Lung (tissue), 12 donors: ENCODE data around the gene LHX2. TPM values are rescaled to one million over a fixed set of nuclear protein-coding genes. Genes with fewer than 3 reads are reported as not detected.

Source experiments
- ATAC-seq: fragments of 200-7000 bp; cut with Tn5 transposase; one replicate; pipeline ENCODE4 v1.9.1; 2020; ENCODE audit warnings: moderate number of reproducible peaks; ENCODE audit not compliant: insufficient read depth, low FRiP score
- DNase-seq, 3 donors: peaks; one replicate each; pipeline ENCODE4 v3.0.0-alpha.2; 2013 to 2017
- H3K27ac ChIP-seq, 2 donors: one replicate each; pipeline ENCODE4 v1.5.1; 2013; ENCODE audit warnings: mild to moderate bottlenecking in 2 of 2, moderate library complexity in 2 of 2, control low read depth in 1 of 2, inconsistent platforms in 1 of 2, low read depth in 1 of 2, low read length in 1 of 2
- H3K27me3 ChIP-seq, 3 donors: one replicate each; pipeline ENCODE4 v1.5.1; 2013; ENCODE audit warnings: low read length in 2 of 3; ENCODE audit not compliant: control insufficient read depth in 3 of 3, insufficient read depth in 3 of 3
- H3K36me3 ChIP-seq, 4 donors: one replicate each; pipeline ENCODE4 v1.5.1; 2013; ENCODE audit warnings: low read length in 4 of 4, mild to moderate bottlenecking in 1 of 4, moderate library complexity in 1 of 4; ENCODE audit not compliant: control insufficient read depth in 4 of 4, insufficient read depth in 4 of 4
- H3K4me1 ChIP-seq, 5 donors: one replicate each; pipeline ENCODE4 v1.5.1; 2013; ENCODE audit warnings: low read length in 5 of 5, mild to moderate bottlenecking in 2 of 5, moderate library complexity in 1 of 5; ENCODE audit not compliant: control insufficient read depth in 5 of 5, insufficient read depth in 5 of 5
- H3K4me3 ChIP-seq: one replicate; pipeline ENCODE4 v1.5.1; 2013; ENCODE audit warnings: mild to moderate bottlenecking, control low read depth, moderate library complexity
- H3K9ac ChIP-seq, 2 donors: one replicate each; pipeline ENCODE4 v1.5.1; 2013; ENCODE audit warnings: low read length in 2 of 2, control low read depth in 1 of 2; ENCODE audit not compliant: insufficient read depth in 1 of 2
- H3K9me3 ChIP-seq, 4 donors: one replicate each; pipeline ENCODE4 v1.5.1; 2013; ENCODE audit warnings: low read length in 3 of 4, mild to moderate bottlenecking in 1 of 4, moderate library complexity in 1 of 4; ENCODE audit not compliant: control insufficient read depth in 4 of 4, insufficient read depth in 3 of 4
- CTCF ChIP-seq: IDR thresholded peaks from 2 replicates; pipeline ENCODE4 v1.5.1; 2012; ENCODE audit warnings: mild to moderate bottlenecking; ENCODE audit errors: control extremely low read depth, extremely low read depth
- WGBS, 2 donors: extraction: QIAGEN DNeasy Blood & Tissue Kit; methylation state at CpG; one replicate each; pipeline ENCODE4 v1.1.7; 2013; 5-methylcytosine and 5-hydroxymethylcytosine counted together
- polyA plus RNA-seq, 2 donors: library from polyadenylated mRNA; stranded (reverse); fragments of 200-250 nt; gene quantifications; one replicate each; pipeline ENCODE4 v1.2.1, GENCODE V29; 2013
- total RNA-seq, 2 donors: library from RNA; depleted of rRNA in 1 of 2; stranded (reverse); fragments of >200 nt in 1 of 2; gene quantifications; one replicate each; pipeline ENCODE4 v1.2.1, GENCODE V29; 2014 to 2021
- donor health status: control.
- donor health status: control.
- donor health status: Bipolar disorder and iron deficiency.
- donor health status: healthy.
- donor health status: DM: yes; HTN: yes; CAD: no.

Gene LHX2
- total and polyA plus RNA-seq, 4 donors, result 0.07 to 0.31 TPM; not detected in 2

GRCh38 chr9:123996731-123997421 lies 14.7 kb upstream of the LHX2 start:
- ATAC-seq, result no peak
- Histone ChIP-seq H3K9me3 (no peaks in the 10 kb centered on the region), H3K4me3 (no peak overlapping the region), H3K4me1 (peaks cover 0 to 13% (median 0%) of the 10 kb centered on the region in 5 donors), H3K27me3 (peaks cover 4 to 73% (median 70%) of the 10 kb centered on the region in 3 donors), H3K9ac (no peak overlapping the region), H3K27ac (no peak overlapping the region), H3K36me3 (no peaks in the 10 kb centered on the region)
- no peak for TF ChIP-seq CTCF
- DNase-seq, result peak in 1 of 3 donors; percentile 73
- 5 to 10% methylated on average over 23 of the region's 23 CpGs for WGBS, 2 donors

- Histone ChIP-seq H3K36me3 (no peaks in the 10 kb centered on the region), H3K27ac (no peak overlapping the region), H3K9ac (no peak overlapping the region), H3K4me1 (peaks cover 0 to 13% (median 0%) of the 10 kb centered on the region in 5 donors), H3K4me3 (no peak overlapping the region), H3K27me3 (peaks cover 4 to 82% (median 79%) of the 10 kb centered on the region in 3 donors), H3K9me3 (no peaks in the 10 kb centered on the region)
- TF ChIP-seq CTCF, result no peak
- WGBS, 2 donors, result 6 to 8% methylated on average over 9 to 15 of the region's 15 CpGs
- peak in 1 of 3 donors; percentile 13 for DNase-seq
- ATAC-seq, result peak; percentile 68
Measured at GRCh38 chr9:123997665-123998277, 13.8 kb upstream of the LHX2 start.

GRCh38 chr9:123998278-123998925 lies 13.2 kb upstream of the LHX2 start:
- Histone ChIP-seq H3K4me1 (peaks cover 0 to 13% (median 0%) of the 10 kb centered on the region in 5 donors), H3K36me3 (no peaks in the 10 kb centered on the region), H3K4me3 (no peak overlapping the region), H3K9me3 (no peaks in the 10 kb centered on the region), H3K27me3 (peaks cover 4 to 88% (median 85%) of the 10 kb centered on the region in 3 donors), H3K9ac (no peak overlapping the region), H3K27ac (no peak overlapping the region)
- ATAC-seq (no peak), DNase-seq (no peak)
- WGBS, 2 donors, result 13 to 19% methylated on average over 6 of the region's 6 CpGs
- TF ChIP-seq CTCF, result no peak
